HG02981 (cell line): Measurements from ENCODE around the gene F5.

ENCODE experiments used
- ATAC-seq: cut with Tn5 transposase; IDR thresholded peaks from one replicate; pipeline ENCODE4 v1.9.1; 2021; ENCODE audit warnings: mild to moderate bottlenecking, moderate library complexity; ENCODE audit not compliant: unreplicated experiment

F5 gene

DNA sequence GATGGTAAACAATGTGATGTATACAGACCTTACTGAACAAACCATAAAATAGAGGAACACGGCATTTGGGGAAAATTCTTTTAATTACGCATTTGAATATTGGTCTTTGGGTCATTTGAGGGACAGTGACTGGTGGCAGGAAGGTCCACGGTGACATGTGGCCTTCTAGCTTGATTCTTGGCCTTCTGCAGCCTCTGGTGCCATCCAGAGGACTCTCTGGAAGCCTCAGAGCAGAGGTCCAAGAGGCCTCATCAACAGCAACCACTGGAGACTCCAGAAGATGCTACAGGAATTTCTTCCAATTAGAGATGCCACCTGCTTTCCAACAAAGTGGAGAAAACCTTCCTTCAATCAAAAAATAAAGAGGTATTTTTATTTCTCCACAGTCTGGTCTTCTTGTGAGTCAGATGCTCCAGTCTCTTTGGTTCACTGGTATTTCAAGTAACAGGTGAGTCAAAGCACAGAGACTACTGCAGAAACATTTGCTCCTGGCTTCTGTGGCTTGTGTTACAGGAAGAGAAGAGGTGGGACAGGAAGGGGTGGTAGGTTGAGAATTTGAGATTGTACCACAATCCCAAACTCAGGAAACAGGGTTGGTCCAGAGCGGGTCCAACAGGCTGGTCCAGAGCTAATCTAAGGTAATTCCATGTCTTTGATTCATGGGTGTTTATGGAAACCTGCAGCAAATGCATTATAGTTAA lies 2.7 kb upstream of the F5 start:
- no peak for ATAC-seq

- ATAC-seq: no peak
These were observed 1.8 kb upstream of the F5 start for GRCh38 chr1:169588112-169588511.

- ATAC-seq: peak; percentile 16
These were observed 250 bp downstream of the F5 start for GRCh38 chr1:169586067-169586394.

DNA sequence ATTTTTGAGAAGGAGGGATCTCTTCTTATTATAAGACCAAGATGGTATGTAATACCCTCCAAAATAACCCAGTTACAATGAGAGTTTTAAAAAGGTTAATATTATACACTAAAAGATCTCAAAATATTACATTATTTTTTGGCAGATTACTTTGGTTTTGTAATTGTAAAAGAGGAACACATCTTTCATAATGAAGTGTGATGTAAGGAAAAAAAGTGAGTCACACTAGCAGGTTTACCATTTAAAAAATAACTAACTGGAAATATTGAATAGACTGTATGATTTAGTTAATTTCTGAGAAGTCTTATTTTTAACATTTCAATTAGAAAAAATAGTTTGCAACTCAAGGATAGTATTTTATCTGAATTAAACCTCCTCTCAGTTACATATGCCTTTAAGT lies 1.1 kb downstream of the F5 start:
- ATAC-seq: no peak

DNA sequence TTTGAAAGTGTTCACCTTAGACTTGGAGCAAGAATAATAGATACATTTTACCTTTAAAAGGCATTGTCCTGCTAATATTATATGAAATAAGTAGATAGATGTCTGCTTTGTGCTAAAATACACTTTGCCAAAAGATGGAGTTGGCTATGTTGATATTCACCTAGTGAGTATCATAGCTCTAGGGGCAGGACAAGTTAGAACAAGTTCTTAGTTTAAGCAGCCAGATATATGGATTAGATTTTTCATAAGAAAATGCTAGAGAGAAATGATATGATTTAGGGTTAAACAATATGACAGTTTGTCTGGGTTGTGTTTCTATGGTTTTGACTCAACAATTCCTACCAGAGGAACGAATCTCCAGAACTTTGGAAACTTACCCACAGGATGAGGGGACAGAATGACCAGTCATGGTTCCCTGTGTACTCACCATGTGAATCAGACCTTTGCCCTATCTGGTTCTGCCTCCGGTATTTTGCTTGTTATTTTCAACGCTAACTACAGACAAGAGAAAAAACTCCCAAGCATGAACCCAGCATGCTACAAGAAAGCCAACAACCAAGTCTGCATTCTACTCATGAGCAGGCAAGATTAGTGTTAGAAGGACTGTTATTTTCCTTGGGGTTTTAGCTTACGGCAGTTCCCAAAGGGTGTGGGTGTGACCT lies 1.7 kb downstream of the F5 start:
- no peak for ATAC-seq

DNA sequence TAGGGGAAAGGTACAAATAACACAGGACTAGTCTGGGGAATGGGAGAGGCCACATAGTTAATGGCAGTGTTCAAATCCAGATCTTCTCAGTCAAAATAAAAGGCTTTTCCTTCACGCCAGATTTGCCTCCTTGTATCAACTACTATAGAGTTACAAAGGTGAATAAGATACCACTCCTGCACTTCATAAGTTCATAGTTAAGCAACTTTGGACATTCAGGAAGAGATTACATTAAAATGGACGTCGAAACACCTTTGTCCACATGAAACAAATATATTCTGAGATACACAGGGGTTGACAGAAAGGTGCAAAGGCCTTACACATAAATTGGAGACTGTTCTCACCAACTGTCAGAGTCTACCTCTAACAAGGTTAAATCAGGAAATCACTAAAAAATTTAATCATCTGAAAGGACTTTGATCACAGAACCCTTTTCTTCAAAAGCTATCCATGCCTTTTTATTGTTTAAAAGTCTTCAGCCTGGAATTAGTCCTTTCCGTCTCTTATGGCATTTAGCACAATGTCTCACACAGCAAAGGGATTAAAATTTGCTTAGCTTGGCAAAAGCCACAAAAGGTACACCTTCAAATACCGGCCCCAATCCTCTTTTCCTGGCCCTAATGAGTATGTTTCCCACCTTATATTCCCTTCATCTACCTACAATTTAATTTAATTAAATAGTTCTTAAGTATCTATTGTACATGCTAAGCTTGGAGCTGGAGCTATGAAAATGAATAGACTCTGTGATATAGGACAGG lies 8.1 kb downstream of the F5 start:
- no peak for ATAC-seq

GRCh38 chr1:169576935-169577331 lies 9.3 kb downstream of the F5 start:
- ATAC-seq: no peak

- no peak for ATAC-seq
These were observed 9.9 kb downstream of the F5 start for GRCh38 chr1:169576241-169576934.

- ATAC-seq: no peak
These were observed 11.9 kb downstream of the F5 start for GRCh38 chr1:169574336-169574735.

GRCh38 chr1:169572187-169572586 lies 14.1 kb downstream of the F5 start:
- ATAC-seq: no peak

DNA sequence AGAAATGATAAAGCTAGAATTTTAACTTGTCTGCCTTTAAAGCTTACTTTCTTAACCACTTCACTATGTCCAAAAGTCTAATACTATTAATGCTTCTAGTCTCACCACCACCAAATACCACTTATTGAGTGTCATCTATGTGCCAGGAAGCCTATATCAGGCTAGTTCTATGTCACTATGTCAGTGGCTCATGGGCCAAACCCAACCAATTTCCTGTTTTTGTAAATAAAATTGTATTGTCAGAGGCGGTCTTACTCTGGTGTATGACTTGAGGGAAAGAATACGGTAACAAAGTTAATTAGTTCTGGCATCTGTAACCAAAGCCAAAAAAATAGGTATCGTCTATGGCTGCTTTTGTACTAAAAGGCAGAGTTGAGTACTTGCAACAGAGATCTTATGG lies 14.8 kb downstream of the F5 start:
- ATAC-seq: no peak

DNA sequence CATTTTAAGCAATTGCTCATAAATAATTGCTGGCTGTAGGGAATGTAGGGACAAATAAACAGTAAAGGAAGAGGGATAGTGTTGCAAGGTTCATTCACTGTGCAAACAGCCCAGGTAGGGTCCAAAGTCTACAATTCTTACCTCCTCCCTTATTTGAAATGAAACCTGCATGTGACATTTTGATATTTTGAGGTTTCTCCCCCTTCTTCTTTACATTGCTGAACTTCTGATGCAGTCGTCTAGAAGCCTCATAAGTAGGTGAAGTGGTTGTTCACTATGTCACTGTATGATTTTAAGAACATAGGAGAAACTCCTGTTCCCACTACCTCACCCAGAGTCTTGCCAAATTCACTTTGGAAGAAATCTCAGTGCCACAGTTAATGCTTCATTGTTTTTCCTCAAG lies 16.1 kb downstream of the F5 start:
- ATAC-seq: no peak

- no peak for ATAC-seq
These were observed 17.8 kb downstream of the F5 start for GRCh38 chr1:169568497-169568896.

DNA sequence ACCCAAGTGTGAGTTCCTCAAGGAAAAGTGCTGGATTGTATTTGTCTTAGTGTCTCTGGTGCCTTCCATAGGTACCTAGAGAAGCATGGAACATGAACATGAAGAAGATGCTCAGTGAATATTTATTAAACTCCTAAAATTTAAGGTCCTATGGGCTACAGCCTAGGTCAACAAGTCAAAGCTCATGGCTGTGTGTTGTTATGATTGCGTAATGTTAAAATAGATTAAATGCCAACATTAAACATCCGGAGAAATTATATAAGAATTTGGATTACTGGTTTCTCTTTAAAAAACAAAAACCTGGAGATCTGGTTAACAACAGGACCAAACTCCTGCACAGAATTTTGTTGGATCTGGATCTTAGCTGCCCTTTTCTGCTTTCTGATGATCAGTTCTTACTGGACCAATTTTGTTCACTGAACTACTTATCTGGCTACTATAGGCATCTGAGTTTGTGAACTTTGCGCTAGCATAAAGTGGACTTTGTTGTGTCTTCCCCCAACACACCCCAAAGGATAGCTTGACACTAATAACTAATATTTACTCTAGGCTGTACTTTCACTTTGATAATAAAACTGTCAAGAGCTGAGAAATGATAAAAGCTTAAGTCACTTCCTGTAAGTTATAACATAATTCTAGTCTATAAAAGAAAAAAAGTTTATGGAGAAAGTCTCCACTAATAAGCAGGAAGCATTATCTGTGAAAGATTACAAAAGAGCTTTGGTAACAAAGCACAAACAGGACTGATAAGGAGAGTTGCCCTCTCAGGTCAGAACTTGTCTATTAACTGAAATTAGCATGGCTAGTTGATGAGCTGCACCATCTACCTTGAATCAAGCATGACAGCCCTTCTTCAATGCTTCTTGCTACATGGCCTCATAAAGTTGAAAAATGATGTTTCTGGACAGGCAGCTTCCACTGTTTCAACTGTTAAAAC lies 20.7 kb downstream of the F5 start:
- ATAC-seq: no peak

DNA sequence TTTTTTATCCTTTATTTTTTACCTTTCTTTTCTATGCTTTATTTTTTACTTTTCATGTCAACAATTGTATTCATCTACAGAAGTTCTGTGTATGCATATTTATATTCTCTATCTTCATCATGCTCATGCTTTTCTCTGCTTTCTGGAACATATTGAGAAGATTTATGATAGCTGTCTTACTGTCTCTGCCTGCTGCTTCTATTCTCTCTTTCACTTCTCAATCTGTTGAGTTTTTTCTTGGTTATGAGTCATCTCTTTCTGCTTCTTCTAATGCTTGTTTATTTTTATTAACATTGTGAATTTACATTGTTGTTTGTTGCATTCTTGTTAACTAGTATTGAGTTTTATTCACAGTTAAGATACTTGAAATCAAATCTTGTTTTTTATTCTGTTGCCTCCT lies 22.6 kb downstream of the F5 start:
- no peak for ATAC-seq

GRCh38 chr1:169563019-169563615 lies 23.2 kb downstream of the F5 start:
- no peak for ATAC-seq

- ATAC-seq: no peak
These were observed 24.6 kb downstream of the F5 start for GRCh38 chr1:169561692-169562091.

GRCh38 chr1:169557131-169557530 lies 29.1 kb downstream of the F5 start:
- no peak for ATAC-seq

- ATAC-seq: no peak
These were observed 36.0 kb downstream of the F5 start for GRCh38 chr1:169550294-169550693.

GRCh38 chr1:169548282-169548681 lies 38.0 kb downstream of the F5 start:
- no peak for ATAC-seq
